Frontal cortex (tissue), 4 donors: Measurements from ENCODE around the gene HTRA3. TPM values are rescaled to one million over a fixed set of nuclear protein-coding genes. Genes with fewer than 3 reads are reported as not detected.

Source experiments
- DNase-seq, 2 donors: peaks; one replicate each; pipeline ENCODE4 v3.0.0; 2012; ENCODE audit warnings: low spot score in 2 of 2
- FAIRE-seq: peaks from 2 replicates; lab custom pipeline; 2012; peaks lifted over from hg19 to GRCh38; lab: Jason Lieb, UNC
- total RNA-seq: library from RNA; depleted of rRNA; stranded (reverse); fragments of >200 nt; gene quantifications from one replicate; pipeline ENCODE4 v1.2.3, GENCODE V29; 2014
- donor health status: control.
- donor health status: control.
- donor health status: control.

Gene HTRA3
- total RNA-seq, result 0.82 TPM

- no peak for FAIRE-seq
- peak in 1 of 2 donors; percentile 41 for DNase-seq
These were observed at the start of gene HTRA3 for GRCh38 chr4:8269535-8270417. TSS of gene HTRA3 (plus strand) at chr4:8269754. CDS start at chr4:8269969, 215 bp downstream.

- no peak for FAIRE-seq
- DNase-seq, result no peak
These were observed 48.7 kb upstream of the HTRA3 start for GRCh38 chr4:8220661-8221450.

- peak in 1 of 2 donors; percentile 58 for DNase-seq
- no peak for FAIRE-seq
These were observed 48.1 kb upstream of the HTRA3 start for GRCh38 chr4:8221476-8221875.

GRCh38 chr4:8221985-8222384 lies 47.6 kb upstream of the HTRA3 start:
- no peak for DNase-seq
- no peak for FAIRE-seq

- no peak for DNase-seq
- FAIRE-seq, result no peak
These were observed 46.8 kb upstream of the HTRA3 start for GRCh38 chr4:8222609-8223388.

- DNase-seq (no peak), FAIRE-seq (no peak)
These were observed 45.1 kb upstream of the HTRA3 start for GRCh38 chr4:8224267-8224974.

- no peak for FAIRE-seq
These were observed 44.5 kb upstream of the HTRA3 start for GRCh38 chr4:8224975-8225625.

GRCh38 chr4:8225706-8226443 lies 43.7 kb upstream of the HTRA3 start:
- FAIRE-seq, result no peak
- no peak for DNase-seq

More at GRCh38 chr4:8224975-8225625, 44.5 kb upstream of the HTRA3 start:
- DNase-seq, result no peak

GRCh38 chr4:8227201-8227770 lies 42.3 kb upstream of the HTRA3 start:
- no peak for FAIRE-seq
- no peak for DNase-seq

- FAIRE-seq (no peak), DNase-seq (no peak)
These were observed 41.7 kb upstream of the HTRA3 start for GRCh38 chr4:8227771-8228318.

- no peak for FAIRE-seq
- peak; percentile 58 to 67 for DNase-seq
These were observed 41.0 kb upstream of the HTRA3 start for GRCh38 chr4:8228319-8229250.

- DNase-seq (no peak), FAIRE-seq (no peak)
These were observed 40.1 kb upstream of the HTRA3 start for GRCh38 chr4:8229331-8229975.

- DNase-seq, result no peak
- FAIRE-seq, result no peak
These were observed 39.5 kb upstream of the HTRA3 start for GRCh38 chr4:8230033-8230432.

- FAIRE-seq (no peak), DNase-seq (no peak)
These were observed 38.7 kb upstream of the HTRA3 start for GRCh38 chr4:8230891-8231290.

GRCh38 chr4:8231551-8232049 lies 38.0 kb upstream of the HTRA3 start:
- FAIRE-seq (no peak), DNase-seq (no peak)

GRCh38 chr4:8232748-8233147 lies 36.8 kb upstream of the HTRA3 start:
- no peak for DNase-seq
- no peak for FAIRE-seq
